ENCODE results near the gene USP40.

Gene USP40

DNA sequence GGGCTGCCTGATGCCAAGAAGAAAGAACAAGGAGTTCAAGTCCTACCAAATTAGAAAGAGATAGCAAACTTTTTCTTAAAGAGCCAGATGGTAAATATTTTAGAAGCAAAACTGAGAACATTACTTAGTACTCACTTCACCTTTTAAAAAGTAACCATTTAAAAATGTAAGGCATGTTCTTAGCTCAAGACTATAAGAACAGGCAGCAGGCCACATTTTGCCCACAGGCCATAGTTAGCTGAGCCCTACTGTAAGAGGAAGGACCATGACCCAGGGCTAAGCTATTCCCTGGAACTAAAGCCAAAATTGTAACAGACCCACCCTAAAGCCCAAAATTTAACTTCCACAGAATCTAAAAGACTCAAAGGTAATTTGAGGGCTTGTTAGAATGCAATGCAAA, 31.3 kb downstream of the USP40 start:
- H3K4me3 ChIP-seq (ENCODE audit: low read depth, low read length): no peak overlapping the region
- DNase-seq (ENCODE audit: low read depth): no peak
- TF ChIP-seq CTCF (IDR thresholded peaks at IDR 0.05; ENCODE audit: insufficient read depth, low read depth, low read length, missing control alignments): no peak

GRCh38 chr2:233532971-233533370, 33.6 kb downstream of the USP40 start:
- TF ChIP-seq CTCF (IDR thresholded peaks at IDR 0.05; ENCODE audit: insufficient read depth, low read depth, low read length, missing control alignments): no peak
- DNase-seq (ENCODE audit: low read depth): no peak
- H3K4me3 ChIP-seq (ENCODE audit: low read depth, low read length): no peak overlapping the region

DNA sequence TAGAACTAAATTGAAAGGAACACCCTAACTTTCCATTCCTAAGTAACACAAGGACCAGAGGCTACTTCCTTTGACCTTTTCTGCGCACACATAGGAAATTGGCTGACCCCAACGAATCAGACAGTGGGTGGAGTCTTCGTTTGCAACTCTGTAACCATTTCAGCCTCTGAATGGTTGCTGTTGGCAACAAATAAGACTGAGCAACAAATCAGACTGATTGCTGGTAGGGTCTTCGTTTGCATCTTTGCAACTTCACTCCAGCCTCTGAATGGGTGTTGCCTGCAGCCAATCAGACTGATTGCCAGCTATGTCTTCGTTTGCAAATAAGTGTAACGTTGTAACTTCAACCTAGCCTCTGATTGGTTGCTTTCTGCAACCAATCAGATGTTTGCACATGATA, 34.6 kb downstream of the USP40 start:
- DNase-seq (ENCODE audit: low read depth): no peak
- TF ChIP-seq CTCF (IDR thresholded peaks at IDR 0.05; ENCODE audit: insufficient read depth, low read depth, low read length, missing control alignments): no peak
- no peak overlapping the region for H3K4me3 ChIP-seq (ENCODE audit: low read depth, low read length)

DNA sequence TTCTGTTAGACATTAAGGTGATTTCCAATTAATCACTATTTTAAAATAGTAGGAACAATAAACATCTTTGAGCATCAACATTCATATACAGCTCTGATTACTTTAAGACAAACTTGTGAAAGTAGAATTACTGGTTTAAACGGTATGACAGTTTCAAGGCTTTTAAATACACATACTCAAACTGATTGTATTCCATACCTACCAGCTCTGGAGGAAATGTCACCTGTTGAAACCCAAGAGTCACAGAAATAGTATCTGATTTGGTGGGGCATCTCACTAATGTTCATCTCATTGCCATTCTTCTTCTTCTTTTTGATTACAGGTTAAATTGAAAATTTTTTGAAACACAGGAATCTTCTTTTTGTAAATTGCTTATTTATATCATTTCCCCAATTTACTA, 36.2 kb downstream of the USP40 start:
- no peak overlapping the region for H3K4me3 ChIP-seq (ENCODE audit: low read depth, low read length)
- no peak for DNase-seq (ENCODE audit: low read depth)
- no peak for TF ChIP-seq CTCF (IDR thresholded peaks at IDR 0.05; ENCODE audit: insufficient read depth, low read depth, low read length, missing control alignments)

DNA sequence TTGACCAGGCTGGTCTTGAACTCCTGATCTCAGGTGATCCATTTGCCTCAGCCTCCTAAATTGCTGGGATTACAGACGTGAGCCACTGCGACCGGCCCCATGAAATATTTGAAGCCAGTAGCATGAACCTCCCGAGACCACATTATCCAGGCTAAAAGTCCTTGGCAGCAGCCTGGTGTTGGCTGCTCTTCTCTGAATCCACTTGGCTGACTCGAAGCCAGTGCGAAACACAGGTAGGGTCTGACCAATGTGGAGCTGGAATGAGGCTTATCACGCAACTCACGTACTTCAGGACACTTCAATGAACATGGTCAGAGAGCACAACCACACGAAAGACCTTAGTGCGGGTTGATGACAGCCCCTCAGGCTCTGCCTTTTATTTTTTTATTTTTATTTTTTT, 38.4 kb downstream of the USP40 start:
- no peak for DNase-seq (ENCODE audit: low read depth)
- H3K4me3 ChIP-seq (ENCODE audit: low read depth, low read length): no peak overlapping the region
- no peak for TF ChIP-seq CTCF (IDR thresholded peaks at IDR 0.05; ENCODE audit: insufficient read depth, low read depth, low read length, missing control alignments)

DNA sequence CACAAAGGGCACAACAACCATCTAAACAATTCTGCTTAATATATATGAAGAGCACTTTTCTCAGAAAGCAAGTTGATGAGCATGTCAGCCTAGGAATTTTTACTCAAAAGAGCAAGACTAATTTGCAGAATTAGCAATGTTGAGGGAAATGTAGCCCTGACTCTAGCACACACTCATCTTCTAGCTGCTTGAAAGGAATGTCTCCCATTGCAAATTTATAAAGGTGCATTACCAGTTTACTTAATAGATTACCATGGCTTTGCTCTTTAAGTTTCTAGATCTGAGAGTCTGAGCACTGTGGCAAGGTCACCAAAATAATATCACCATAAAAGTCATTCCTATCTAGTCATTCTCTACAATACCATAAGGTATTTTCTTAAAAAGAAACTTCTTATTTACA, 40.8 kb downstream of the USP40 start:
- H3K4me3 ChIP-seq (ENCODE audit: low read depth, low read length): no peak overlapping the region
- no peak for TF ChIP-seq CTCF (IDR thresholded peaks at IDR 0.05; ENCODE audit: insufficient read depth, low read depth, low read length, missing control alignments)
- DNase-seq (ENCODE audit: low read depth): no peak

DNA sequence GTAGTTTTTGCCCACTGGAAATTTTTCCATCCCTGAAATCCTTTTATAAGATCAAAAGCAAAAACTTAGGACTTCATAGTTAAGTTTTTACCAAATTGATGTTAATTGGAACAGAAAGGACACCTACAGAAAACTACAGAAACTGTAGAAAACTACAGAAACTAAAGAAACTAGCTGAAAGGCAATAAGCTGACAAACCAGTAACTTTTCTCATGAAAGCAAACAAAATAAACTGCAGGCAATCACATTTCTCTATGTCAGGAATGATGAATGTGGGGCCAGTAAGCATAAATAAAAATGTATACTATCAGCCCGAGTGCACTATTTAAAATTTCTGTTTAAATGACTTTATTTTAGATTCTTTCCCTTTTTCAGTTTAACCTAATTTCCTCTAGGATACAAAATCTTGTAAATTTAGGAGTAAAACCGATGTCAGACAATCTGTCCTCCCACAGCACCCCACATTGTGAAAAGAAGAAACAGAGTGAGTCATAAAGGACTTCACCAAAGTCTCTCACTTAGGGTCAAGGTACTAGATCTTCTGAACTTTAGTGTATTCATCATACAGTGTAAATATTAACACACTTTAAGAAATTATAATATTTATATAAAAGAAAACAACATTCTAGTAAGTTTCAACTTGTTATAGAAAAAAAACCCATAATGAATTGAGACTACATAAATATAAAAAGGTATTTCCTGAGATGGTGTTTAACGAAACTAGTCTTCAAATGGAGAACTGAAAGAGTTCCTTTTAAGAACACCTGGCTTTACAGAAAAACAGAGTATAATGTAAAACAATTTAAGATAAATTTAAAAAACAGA, 46.6 kb downstream of the USP40 start:
- TF ChIP-seq CTCF (IDR thresholded peaks at IDR 0.05; ENCODE audit: insufficient read depth, low read depth, low read length, missing control alignments): no peak
- DNase-seq (ENCODE audit: low read depth): peak; percentile 75
- peak overlapping the region; percentile 3; the same call in 1 of the 2 replicates for H3K4me3 ChIP-seq (ENCODE audit: low read depth, low read length)
